T-helper 2 cell treated with Interferon-gamma antibody and Interleukin-4, amounts not matched to agents 100 ng/mL and 5 ng/mL, for 36 hours (primary cell): Measurements from ENCODE around the gene MOB3A. TPM values are rescaled to one million over a fixed set of nuclear protein-coding genes. Genes with fewer than 3 reads are reported as not detected.

Experiments
- intact Hi-C: fragments of 100-400 bp; cut with micrococcal nuclease; formaldehyde crosslinking; loops from one replicate; pipeline ENCODE4 v1.15.1; 2023
- total RNA-seq: library from RNA; stranded (reverse); gene quantifications from 2 replicates; pipeline ENCODE4 v1.2.3, GENCODE V29; 2022

Gene MOB3A
- total RNA-seq, 1 donor from 2014 or later, result 239 TPM

DNA sequence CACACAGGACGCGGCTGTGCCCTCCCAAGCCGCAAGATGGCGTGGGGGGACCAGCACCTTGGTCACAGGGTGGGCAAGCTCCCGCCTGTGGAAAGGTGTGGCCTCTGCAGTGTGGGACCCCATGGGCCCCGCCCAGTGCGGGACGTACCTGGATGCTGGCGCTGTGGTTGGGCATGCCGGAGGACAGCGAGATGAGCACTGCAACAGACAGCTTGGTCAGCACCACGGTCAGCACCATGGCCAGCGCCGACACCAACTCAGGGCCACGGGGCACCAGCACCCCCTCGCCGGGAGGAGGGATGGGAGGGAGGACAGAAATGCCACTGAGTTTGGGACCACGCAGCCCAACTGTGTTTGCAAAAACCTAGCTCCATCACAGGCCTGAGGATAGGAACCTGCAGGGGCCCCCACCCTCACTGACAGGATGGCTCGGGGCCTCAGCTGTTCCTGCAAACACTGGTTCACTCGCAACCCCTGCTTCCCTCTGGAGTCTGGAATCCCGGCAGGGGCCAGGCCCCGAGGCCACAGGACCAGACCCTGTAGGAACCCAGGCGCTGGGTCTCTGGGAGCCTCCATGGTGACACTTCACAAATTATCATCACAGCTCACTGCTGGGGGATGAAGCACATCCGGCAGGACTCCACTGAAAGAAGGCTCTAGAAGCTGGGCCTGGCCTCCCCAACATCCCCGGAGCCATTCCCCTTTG, 27.7 kb upstream of the MOB3A start:
- intact Hi-C loops, result no loop called here

DNA sequence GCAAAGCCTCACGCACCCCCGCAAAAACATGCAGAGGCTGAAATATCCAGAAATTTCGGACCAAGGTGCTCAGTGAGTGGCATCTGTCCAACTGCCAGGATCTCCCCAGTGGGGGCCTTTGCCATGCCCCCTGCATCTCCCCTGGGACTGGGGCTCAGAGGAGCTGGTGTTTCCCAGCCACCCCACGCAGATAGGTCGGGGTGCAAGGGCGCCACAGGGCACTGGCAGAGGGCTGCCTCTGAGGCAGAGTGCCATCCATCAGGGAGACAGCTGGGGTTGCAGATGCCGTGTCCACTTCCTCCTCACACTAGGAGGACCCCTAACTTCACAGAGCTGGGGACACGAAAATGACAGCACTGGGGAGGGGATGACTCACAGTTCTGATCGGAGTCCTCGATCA, 26.9 kb upstream of the MOB3A start:
- intact Hi-C loops, result no loop called here

DNA sequence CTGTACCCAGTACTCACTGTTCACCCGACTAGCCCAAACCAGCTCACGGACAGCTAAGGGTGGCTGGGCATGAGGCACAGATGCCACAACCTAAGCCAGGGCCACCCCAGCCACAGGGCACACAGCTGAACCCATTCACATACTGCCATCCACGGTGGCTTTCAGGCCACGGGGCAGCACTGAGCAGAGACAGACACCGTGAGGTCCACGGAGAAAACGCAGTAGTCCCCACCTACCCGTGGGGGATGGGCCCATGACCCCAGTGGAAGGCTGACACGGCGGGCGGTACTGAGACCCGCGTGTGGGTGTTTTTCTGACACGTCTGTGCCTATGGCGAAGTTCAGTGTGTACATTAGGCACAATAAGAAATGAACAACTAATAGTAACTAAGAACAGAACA, 26.1 kb upstream of the MOB3A start:
- intact Hi-C loops, result no loop called here

GRCh38 chr19:2121416-2122051, 25.4 kb upstream of the MOB3A start:
- intact Hi-C loops, result no loop called here

GRCh38 chr19:2120821-2121220, 24.7 kb upstream of the MOB3A start:
- intact Hi-C loops, result no loop called here

- intact Hi-C loops, result no loop called here
Measured at GRCh38 chr19:2119921-2120785, 24.0 kb upstream of the MOB3A start.

- intact Hi-C loops, result no loop called here
Measured at GRCh38 chr19:2118438-2118837, 22.3 kb upstream of the MOB3A start.

- intact Hi-C loops, result no loop called here
Measured at GRCh38 chr19:2117215-2117960, 21.3 kb upstream of the MOB3A start.

DNA sequence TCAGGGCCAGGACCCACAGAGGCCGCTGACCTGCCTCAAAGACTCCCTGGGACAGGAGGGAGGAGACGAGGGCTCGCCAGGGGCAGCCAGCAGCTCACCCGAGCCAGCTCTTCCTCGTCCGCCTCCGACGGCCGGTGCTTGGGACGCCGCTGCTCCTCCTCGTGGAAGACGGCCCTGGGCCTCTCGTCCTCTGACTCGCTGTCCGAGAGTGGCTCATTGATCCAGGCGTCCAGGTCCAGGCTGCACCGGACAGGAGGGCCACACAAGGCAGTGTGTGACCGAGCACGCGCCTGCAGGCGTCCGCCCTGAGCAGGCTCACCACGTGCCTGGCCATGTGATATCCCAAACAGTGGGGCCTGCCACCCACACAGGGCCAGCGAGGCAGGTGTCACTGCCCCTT, 20.4 kb upstream of the MOB3A start:
- intact Hi-C loops, result no loop called here

- intact Hi-C loops, result no loop called here
Measured at GRCh38 chr19:2115911-2116426, 19.8 kb upstream of the MOB3A start.

- intact Hi-C loops, result no loop called here
Measured at GRCh38 chr19:2115324-2115723, 19.2 kb upstream of the MOB3A start.

DNA sequence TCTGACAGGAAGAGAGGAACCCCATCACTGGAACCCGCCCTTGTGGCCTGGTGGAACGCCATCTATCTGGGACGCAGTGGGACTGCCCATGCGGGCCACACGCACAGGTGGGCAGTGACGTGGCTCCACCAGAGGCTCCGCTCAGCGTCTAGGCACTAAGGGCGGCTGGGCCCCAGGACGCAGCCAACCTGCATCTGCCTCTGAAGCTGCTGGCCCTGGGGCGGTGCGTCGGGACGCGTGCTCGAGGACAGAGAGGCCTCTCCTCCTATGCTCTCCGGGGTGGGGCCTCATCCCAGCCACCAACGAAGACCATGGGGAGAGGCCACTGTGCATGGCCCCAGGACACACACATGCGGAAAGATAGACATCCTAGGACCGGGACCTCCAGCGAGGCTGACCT, 18.7 kb upstream of the MOB3A start:
- intact Hi-C loops, result no loop called here

DNA sequence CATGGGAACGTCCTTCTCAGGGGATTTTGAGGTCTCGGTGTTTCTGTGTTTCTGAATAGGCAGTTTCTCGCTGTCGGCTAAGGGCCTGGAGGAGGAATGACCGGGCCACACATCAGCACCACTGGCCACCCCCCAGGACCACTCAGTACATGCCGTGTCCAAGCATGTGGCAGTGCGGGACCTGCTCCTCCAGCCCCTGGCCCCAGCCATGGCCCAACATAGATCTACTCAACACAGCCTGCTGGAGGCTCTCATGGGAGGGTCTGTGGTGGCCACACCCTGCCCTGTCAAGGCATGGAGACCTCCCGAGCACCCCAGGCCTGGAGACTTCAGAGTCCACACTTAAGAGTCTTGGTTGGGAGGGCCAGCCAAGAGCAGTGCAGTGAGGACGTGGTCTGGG, 18.1 kb upstream of the MOB3A start:
- intact Hi-C loops, result no loop called here

GRCh38 chr19:2113439-2114211, 17.5 kb upstream of the MOB3A start:
- intact Hi-C loops, result no loop called here

DNA sequence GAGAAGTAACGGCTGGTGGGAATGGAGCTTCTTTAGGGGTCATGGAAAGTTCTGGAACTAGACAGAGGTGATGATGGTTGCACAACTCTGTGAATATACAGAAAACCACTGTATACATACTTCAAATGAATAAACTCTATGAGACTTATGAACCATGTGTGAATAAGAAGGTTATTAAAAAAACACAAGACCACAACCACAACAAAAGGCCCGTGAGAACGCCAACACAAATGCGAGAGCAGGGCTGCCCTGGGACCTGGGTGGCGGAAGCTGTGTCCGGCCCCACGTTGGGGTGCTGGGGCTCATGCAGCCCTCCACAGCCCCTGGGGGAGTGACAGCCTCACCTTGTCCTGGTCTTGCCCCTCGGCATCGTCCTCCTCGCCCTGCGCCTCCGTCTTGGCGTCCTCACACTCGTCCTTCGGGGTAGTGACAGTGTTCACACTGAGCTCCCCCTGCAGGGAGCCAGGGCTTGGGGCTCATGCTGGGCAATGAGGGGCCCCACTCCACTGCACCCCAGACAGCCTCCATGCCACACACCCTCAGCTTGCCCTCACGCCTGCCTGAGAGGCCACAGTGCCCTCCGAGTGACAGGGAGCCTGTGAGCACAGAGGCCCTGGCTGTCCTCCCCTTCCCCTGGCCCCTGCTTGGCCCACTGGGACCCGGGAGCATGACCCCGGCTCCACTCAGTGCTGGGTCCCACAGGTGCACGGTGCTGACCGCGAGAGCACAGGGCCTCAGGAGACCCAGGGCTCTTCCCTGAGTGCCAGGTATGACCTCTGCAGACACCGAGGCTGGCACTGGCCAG, 16.6 kb upstream of the MOB3A start:
- intact Hi-C loops, result no loop called here

GRCh38 chr19:2111886-2112285, 15.8 kb upstream of the MOB3A start:
- intact Hi-C loops, result no loop called here

- intact Hi-C loops, result no loop called here
Measured at GRCh38 chr19:2111425-2111824, 15.3 kb upstream of the MOB3A start.

- intact Hi-C loops, result no loop called here
Measured at GRCh38 chr19:2110822-2111221, 14.7 kb upstream of the MOB3A start.

DNA sequence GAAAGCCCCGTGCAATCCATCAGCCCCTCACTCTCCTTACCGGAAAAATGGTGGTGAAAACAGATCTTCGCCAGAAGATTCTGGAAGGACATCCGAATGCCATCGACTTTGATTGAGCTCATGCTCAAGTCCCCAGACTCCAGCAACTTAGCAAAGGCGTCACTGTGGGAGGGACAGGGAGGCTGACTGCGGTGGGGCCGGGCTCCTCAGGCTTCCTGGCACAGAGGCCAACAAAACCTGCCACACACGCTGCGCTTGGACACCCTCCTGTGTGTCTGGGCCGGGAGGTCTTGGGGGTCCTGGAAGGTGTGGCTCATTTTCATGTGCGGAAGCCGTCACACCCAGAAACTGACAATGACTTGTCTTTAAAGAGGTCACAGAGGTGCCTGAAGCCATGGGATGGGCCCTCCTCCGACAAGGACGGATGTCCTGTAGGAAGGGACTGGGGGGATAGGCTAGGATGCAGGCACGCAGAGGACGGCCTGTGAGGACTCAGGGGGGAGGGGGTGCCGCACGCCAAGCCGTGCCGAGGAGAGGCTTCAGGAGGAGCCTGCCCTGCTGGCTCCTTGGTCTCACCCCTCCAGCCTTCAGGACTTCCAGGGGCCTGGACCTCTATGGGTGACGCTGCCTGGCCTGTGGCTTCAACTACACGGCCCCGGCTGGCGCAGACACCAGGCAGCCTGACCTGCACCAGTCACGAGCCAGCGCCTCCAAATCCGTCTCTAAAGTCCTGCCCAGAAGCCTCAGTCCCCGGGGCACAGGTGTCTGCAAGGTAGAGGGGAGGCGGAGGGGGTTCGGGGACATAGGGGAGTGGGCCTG, 13.1 kb upstream of the MOB3A start:
- intact Hi-C loops, result no loop called here
